Stimulated activated CD8-positive, alpha-beta memory T cell treated with anti-CD3 and anti-CD28 coated beads, Interleukin-7, amount 100 ng/mL, for 48 hours (primary cell): Measurements from ENCODE around the gene BMPER.

Experiments
- DNase-seq, 2 donors: peaks; one replicate each; pipeline ENCODE4 v3.0.0-alpha.2; 2020; ENCODE audit warnings: low read depth in 1 of 2; ENCODE audit errors: extremely low read depth in 1 of 2

Gene BMPER

DNA sequence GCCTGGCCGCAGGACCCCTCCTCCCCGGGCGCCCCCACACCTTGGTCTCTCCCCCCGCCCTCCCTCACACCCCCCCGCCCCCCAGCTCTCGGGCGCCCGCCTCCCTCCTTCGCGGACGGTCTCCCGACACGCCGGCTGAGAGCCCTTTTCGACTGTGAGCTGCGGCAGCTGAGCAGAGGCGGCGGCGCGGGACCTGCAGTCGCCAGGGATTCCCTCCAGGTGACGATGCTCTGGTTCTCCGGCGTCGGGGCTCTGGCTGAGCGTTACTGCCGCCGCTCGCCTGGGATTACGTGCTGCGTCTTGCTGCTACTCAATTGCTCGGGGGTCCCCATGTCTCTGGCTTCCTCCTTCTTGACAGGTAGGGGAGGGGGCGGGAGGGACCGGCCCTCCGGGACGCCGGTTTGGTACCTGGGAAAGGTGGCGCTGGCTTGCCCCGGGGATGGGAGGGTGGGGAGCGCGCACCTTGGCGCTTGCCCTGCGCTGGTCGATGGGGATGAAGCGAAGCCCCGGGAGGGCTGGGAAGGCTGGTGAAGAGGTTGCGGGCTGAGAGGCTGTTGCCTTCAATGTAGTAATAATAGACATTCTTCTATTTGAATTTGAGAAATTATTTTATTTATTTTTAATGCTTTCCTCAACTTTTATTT lies at the start of gene BMPER:
Gene BMPER (plus strand): TSS at position 151 of the 644 bp plus-strand sequence. CDS start 75 bp downstream, at position 226.
- DNase-seq = no peak

DNA sequence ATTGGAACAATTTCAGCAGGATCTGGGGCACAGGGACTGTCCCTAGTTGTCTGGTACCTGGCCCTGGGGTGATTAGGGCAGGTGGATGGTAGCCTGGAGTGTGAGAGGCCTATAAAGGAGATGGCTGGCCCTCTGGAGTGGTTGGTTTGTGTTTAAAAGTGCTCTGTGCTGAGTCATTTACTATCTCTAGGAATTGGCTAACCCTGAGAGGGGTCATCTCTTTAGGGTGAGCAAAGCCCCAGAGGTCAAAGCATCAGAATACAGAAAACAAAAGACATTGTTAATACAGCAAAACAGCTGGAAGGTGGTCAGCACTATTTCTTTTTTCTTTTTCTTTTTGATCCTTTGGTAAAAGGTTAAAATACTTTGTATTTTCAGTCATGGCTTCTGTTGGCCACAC lies 43.4 kb upstream of the BMPER start:
- no peak for DNase-seq

DNA sequence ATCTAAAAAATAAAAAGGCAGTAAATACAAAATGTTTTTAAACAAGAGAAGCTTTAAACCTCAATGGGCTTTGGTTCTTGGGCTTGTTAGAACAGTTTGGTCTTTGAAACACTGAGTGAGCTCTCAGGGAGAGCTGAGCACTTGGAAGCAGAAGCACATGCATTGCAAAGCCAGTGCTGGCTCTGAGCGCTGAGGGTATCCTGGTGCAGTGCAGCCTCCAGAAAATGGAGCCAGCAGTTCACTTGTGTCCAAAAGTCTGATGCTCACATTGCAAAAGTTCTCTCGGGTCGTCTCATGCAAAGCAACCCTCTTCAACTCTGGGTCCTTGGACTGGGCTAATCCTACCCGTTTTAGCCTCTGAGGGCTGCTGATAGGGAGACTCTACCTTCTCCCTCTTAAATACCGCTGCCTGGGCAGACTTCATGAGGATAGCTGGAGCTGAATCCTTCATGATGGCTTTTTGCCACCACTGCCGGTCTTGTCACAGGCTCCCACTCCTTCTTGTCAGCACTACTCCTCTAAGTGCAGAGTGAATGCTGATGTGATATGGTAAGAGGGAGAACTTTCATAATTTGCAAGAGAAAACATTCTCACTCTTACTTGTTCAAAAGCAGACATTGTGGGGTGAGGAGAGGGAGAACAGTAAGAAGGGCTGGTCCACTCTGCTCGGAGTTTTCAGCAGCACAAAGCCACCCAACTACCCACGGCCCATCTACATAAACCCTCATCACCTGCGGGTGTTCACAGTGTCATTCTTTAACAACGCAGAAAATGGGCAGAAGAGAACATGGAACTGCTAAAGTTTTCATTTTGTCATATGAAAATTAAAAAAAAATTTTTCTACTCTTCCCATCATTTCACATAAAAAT lies 42.2 kb upstream of the BMPER start:
- no peak for DNase-seq

DNA sequence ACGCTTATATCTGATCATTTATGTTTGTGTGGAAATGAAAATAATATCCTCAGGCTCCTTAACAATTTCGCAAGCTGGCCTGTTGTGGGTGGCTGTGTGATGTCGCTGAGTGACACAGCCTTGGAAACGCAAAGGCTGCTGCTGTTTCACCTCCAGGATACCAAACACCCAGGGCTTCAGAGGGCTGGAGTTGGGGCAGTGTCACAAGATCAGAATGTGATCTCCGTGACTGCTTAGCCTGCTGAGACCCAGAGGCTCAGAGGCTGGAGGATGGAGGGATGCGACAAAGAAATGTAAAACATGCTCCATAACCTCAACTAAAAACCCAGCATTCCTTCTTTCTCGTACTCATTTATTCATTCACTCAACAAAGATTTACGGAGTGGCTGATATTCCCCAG lies 37.2 kb upstream of the BMPER start:
- no peak for DNase-seq

DNA sequence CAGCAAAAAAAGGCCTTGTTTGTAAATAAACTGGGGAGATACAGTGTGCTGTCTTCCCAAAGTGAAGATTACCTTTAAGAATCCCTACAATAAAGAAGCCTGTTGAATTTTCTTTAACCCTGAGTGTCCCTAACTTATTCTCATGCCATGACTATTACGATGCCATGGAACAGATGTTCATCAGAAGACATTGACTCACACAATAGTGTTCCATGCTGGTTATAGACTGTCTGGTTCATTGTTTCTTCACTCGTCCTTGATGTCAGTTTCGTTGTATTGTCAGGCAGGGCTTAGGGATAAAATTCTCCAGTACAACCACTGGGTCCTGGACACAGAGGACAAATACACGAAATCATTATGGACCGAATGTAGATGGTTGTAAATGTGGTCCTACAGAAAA lies 36.2 kb upstream of the BMPER start:
- DNase-seq = no peak

DNA sequence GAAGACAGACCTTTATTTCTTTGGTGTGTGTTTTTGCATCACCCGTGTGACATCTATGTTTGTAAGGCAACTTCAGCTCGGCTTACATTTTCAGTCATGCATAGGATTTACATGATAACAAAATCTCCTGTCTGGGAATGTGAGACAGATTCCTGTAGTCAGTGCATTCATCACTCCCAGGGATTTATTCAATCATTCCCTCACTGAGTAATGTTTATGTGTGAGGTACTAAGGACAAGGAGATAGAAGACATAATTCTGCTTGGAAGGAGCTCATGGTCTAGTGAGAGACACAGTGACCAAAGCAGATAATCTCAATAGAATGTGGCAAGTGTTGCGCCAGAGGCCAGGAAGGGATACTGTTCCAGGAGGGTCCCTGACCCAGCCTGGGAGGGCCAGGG lies 35.2 kb upstream of the BMPER start:
- DNase-seq = no peak

DNA sequence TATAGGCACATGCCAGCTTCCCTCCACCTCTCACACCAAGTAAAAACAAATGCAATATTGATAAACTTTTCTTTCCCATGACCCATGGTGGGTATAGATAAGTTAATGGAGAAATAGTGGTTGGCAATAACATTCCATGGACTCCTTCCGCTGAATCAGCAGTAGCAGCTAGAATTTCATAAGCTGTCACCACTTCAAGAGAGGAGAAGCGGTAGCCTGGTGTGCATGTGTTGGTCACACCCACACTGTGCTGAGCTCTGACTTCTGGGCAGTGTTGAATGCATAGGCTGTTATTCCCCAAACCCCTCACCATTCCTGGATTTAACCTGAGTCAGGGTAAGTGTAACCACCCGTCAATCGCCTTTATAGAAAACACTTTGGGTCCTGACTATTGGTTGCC lies 32.5 kb upstream of the BMPER start:
- no peak for DNase-seq

DNA sequence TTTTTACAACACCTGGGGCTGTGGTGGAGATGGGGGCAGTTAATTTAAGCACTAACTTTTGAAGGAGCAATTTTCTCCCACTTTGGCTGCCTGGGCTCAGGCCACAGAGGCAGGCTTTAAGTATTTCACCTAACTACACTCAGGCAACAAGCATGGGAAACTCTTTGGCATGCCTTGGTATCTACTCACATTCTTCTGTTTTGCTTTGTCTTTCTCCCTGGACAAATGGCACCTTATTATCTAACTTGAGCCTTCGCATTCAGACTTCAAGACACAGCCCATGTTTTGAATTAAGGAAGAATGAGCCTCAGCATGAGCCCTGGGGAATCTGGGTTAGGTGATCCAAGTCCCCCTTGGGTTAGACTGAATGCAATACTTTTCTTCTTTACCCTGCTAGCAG lies 31.8 kb upstream of the BMPER start:
- no peak for DNase-seq

DNA sequence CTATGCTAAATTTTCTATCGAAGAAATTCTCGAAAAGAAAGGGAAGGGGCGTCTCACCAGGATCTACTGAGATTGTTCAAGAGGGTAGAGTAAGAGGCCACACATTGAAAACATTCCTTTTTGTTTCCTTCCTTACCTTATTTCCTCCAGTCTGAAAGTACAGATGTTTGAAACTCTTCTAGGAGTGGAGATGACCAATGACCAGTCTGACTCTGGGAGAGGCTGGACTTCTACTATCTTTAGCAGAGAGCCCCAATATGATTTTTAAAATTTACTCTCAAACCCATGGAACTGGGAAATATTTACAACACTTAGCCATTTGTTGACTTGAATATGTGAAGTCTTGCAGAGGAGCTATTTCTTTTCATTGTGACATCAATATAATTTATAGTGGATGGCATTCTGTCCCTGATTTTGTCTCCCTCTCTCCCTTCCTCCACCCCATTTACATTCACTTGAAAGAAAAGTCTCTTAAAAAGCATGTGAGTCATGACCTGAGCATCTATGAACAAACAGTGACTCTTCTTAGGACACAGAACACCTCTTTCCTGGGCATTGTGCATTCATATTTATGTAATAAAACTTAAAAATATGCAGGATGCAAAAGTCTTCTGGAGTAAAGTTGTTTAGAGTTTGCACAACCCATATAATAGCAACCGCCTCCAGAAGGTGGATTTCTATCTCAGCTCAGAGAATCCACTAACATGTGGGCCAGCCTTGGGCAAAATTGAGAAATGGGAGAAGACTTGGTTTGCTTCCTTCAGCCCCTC lies 31.2 kb upstream of the BMPER start:
- DNase-seq = no peak

DNA sequence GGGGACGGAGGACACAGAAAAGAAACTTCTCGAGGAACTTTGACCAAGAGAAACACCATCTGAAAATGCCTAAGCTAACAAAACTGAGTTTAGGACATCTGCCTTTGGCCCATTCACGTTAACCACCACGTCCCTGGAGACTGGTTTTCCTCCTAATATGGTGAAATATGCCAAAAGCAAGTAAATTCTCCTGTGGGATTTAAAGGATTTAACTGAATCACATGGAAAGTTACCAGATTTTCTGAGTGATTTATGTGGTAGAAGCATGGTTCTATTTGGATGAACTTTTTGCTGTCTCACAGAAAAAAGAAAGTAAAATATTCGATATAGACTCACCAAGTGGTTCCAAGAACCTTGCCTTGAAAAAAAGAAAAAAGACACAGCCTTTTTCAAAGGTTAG lies 30.4 kb upstream of the BMPER start:
- no peak for DNase-seq

DNA sequence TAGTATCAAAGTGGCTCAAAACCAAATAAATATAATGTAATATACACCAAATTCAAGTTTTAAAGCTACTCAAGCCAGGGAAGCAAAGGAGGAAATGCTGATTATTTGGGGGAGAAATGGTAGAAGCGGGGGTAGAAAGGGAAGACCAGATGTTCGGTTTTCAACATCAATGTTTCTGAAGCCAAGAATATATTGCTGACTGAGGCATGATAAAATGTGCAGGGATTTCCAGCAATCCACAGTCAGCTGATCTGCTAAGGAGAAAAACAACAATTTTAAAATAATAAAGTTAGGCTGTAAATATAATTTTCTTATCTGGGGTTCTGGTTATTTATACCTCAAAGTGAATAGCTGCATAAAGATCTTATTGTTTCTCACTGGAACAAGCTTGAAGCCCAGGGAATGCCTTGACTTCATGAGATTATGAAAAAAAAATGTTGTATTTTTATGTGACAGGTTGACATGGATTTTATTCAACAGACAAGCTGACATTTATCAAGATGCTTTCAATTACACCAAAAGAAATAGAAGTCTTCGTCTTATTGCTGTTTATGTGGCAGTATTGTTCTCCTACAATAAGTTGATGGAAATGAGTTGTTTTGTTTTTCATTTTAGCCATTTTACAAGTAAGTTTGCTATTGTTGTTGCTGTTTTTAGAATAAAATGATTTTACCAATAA lies 28.6 kb upstream of the BMPER start:
- DNase-seq = no peak

DNA sequence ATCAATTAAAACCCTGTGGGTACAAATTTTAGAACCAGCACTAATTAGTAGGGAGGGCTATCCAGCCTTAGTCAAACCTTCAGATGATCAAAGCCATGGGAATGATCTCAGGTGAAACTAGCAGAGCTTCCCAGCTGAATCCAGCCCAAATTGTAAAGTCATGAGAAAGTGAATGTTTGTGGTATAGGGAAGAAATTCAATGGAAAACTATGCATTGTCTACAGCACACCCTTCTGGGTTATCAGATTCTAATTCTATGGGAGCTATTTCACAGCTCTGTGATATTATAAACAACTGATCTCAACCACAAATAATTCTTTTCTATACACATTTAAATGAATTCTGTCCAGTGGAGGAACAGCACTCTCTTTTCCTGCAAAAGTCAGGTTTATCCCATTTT lies 24.6 kb upstream of the BMPER start:
- DNase-seq = no peak

DNA sequence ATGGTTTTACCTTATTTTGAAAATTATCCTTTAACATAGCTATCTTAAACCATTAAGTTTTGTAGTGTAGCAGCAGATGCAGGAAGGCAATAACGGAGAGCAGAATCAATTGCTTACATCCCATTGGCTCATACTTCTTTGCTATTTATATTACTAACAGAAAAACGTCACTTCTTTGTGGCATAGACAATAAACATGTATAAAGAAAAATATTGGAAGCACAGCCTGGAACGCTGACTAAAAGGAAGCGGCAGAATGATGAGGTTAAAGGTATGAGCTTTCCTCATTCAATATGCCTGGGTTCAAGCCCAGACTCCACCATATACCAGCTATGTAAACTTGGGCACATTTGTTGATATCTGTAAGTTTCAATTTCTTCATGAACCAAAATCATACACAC lies 24.0 kb upstream of the BMPER start:
- DNase-seq = no peak

DNA sequence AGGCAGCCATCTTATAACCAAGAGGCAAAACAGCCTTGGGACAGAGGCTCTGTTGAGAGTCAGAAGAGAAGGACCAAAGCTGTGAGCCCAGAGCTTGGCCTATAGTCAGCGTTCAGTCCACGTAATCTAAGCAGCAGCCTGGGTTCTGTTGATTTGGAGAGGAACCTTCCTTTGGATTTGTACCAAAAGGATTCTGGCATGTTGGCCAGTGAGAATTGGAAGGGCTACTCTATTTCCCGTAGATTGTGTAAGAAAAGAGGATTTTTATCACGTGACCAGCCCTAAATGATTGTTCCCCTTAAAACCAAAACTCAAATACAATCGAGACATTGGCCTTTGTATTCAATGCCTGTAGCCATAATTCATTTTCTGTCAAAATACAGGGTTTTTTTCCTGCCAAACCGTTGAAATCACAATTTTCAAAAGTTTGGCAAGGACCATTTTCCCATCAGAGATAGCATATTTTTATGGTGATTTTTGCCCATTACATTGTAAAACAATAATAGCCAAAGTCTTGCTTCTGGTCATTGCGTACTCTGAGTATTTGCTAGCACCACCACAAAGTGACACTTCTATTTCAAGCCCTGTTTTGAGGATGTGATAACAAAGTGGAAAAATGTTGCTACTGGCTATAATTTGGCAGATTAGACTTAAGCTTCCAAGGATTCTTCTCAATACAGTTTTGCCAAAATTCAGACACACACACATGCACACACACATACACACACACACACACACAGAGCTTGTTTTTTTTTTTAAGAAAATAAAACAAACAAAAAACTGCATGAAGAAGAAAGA lies 23.1 kb upstream of the BMPER start:
- DNase-seq = no peak

DNA sequence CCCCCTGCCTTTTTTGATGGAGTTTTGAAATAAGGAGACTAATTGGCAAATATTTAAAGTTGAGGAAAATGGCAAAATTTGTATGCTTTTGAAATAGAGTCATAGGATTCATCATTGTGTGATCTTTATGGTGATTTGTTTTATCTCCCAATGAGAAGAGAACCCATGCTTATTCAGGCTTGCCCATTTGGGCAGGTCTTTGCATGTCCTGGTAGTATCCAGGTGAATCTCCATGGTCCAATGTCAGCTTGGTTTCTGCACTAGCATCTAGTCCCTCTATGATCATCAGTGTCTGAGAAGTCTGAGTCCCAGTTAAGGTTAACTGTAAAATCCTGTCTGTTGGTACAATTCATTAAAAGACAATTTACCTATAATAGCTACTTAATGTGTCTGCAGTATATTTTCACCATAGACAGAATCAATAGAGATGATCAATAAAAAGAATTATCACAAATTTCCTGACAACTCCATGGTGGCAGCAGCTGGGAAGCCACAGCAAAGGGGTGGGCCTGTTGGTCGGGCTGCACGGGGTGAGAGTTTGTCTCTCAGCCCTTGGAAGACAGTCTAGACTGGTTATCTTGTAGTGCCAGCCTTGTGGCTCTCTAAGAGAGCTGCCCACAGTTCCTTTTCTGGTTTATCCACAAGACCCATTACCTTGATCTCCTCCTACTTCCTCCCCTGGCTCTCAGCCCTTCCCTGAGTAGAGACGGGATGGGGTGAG lies 22.2 kb upstream of the BMPER start:
- no peak for DNase-seq

DNA sequence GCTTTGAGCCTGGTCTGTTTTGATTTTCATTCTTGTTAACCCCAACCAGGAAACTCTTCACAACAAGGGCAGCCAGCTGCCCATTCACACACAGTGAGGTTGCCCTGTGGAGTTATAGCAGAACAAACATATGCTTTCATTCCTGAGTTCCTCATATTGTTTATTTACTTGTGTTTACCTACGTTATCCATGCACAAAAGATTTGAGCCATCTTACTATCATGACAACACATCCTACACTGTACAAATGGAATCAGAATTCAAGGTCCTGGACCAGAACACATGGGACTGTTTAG lies 21.7 kb upstream of the BMPER start:
- DNase-seq = no peak

DNA sequence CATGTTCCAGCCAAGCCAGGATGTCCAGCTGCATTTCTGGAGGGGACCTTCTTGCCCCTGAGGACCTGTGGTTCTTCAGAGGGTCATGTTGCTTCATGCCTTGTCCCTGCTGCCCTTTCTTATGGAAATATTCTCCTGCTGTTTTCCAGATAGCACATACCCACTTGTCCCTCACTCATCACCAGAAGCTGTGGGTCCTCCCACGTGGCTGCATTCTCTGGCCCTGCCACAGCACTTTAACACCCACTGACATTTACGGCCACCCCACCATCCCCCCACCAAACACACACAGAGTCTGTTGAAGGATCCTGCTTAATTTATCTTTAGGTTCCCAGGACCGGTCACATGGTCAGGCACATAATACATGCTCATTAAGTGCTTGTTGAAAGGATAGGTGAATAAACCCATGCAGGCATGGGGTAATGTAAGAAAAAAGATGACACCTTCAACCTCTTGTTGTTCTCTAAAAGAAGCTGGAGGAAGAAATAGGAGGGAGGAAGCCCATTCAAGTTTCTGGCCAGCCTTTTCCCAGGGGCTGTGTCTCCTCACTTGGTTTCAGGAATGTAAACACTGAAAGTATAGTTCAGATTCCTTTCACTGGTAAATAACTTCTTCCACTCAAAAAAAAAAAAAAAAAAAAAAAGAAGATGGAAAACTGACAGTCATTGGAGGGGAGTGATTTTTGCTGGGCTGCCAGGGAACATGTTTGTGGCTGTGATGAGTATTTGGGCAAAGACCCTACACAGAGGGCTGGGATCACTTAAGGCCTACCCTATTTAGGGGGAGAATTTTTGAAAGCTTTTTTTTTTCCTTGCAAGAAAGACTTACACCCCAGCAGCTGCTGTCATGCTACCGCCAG lies 19.8 kb upstream of the BMPER start:
- DNase-seq = no peak

DNA sequence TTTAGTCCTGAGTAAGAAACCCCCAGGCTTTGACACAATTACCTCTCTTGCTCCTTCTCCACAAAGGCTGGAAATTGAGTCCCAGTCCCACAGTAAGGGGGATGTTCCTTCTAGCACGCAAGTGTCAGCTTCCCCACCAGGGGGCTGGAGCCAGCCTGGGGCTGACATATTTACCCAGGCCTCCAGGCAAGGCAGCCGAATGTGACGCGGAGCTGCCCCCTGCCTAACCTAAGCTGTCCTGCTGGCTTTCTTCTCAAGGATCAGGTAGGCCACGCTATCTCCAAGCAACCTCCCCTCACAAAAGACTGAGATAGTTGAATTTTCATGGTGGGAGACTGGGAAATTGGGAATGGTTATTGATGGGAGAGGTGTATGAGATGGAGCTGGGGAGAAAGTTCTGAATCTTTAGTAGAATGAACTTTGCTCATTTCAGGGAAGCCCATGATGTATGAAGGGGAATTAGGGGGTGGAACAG lies 19.2 kb upstream of the BMPER start:
- DNase-seq = no peak
